GM19328 (cell line): Measurements from ENCODE around the gene EPB41L4A.
"Not testable (repeated sequence)": the region's sequence is repeated elsewhere in the genome, so short reads cannot be mapped to it uniquely, and the experiment has no call there.

Experiments used
- ATAC-seq: cut with Tn5 transposase; IDR thresholded peaks from one replicate; pipeline ENCODE4 v1.9.1; 2021; ENCODE audit warnings: mild to moderate bottlenecking, moderate library complexity; ENCODE audit not compliant: unreplicated experiment

Gene EPB41L4A

GRCh38 chr5:112419164-112419985 lies at the start of gene EPB41L4A:
Gene EPB41L4A, minus strand, starts transcription at chr5:112419277. Its CDS starts 238 bp downstream, at chr5:112419039.
- no peak for ATAC-seq

DNA sequence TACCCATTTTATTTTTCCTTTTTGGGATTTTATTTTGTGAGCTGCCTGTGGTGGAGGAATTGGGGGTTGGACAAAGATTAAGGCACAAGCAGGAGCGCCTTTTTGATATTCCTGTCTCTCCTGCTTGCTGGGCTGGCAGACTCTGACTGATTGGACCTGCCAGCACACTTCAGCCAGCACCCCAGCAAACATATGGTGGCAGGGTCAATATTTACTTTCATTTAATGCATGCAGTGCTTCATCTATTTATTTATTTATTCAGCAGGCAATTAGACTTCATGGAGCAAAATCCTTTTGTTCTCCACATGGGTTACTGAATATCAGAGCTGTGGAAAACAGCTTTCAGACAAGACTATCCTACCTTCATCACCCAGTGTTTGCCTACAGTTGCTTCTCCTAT lies 48.4 kb upstream of the EPB41L4A start:
- ATAC-seq: no peak

GRCh38 chr5:112466261-112466660 lies 47.2 kb upstream of the EPB41L4A start:
- ATAC-seq: not testable (repeated sequence)

GRCh38 chr5:112447187-112447760 lies 28.2 kb upstream of the EPB41L4A start:
- not testable (repeated sequence) for ATAC-seq

DNA sequence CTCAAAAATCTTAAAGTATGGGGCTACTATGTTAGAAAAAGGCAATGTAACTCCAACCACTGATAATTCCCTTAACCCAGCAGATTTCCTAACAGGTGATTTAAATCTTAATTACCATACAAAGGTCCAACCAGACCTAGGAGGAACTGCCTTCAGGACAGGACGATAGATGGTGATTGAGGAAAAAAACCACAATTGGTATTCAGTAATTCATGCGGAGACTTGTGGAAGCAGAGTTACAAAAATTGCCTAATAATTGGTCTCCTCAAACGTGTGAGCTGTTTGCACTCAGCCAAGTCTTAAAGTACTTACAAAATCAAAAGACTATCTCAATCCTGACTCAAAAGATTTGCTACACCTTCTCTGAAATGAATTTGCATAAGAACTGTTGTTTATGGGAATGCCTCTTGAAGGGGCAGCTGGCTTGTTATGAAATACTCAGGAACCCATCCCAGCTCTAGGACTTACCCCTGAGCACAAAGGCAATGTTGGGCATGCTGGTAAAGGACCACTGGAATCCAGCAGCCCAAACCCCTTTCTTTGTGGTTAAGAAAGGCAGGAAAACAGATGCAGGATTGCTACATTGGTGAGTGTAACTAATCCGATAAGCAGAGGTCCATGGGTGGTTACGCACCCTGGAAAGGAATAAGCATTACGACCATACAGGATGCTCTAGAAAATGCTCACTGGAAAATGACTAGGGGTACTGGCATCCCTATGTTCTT lies 26.7 kb upstream of the EPB41L4A start:
- no peak for ATAC-seq

DNA sequence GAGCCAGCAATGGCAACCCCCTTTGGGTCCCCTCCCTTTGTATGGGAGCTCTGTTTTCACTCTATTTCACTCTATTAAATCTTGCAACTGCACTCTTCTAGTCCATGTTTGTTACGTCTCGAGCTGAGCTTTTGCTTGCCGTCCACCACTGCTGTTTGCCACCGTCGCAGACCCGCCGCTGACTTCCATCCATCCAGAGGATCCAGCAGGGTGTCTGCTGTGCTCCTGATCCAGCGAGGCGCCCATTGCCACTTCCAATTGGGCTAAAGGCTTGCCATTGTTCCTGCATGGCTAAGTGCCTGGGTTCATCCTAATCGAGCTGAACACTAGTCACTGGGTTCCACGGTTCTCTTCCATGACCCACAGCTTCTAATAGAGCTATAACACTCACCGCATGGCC lies 24.9 kb upstream of the EPB41L4A start:
- ATAC-seq: not testable (repeated sequence)

GRCh38 chr5:112440031-112440430 lies 21.0 kb upstream of the EPB41L4A start:
- ATAC-seq: no peak

GRCh38 chr5:112436144-112436543 lies 17.1 kb upstream of the EPB41L4A start:
- ATAC-seq: no peak

DNA sequence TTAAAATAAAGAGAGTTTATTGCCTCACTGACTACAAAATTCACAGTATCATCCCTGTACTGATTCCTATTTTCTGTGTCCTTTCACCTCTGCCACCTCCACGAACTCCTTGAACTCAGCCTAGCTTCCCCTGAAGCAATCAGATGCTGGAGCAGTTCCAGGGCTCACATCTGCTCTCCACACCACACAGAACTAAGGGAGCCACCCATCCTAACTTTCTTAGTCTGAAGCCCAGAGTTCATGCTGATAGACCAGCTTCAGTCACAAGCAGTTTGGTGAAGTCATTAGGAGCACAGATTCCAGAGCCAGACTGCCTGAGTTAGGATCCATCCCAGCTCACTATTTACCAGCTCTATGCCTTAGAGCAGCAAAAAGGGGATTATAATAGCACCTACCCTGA lies 15.6 kb upstream of the EPB41L4A start:
- no peak for ATAC-seq

DNA sequence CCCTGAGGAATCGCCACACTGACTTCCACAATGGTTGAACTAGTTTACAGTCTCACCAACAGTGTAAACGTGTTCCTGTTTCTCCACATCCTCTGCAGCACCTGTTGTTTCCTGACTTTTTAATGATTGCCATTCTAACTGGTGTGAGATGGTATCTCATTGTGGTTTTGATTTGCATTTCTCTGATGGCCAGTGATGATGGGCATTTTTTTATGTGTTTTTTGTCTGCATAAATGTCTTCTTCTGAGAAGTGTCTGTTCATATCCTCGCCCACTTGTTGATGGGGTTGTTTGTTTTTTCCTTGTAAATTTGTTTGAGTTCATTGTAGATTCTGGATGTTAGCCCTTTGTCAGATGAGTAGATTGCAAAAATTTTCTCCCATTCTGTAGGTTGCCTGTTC lies 7.1 kb upstream of the EPB41L4A start:
- ATAC-seq: not testable (repeated sequence)

- peak; percentile 84 for ATAC-seq
These were observed 1.1 kb upstream of the EPB41L4A start for GRCh38 chr5:112419986-112420864.

DNA sequence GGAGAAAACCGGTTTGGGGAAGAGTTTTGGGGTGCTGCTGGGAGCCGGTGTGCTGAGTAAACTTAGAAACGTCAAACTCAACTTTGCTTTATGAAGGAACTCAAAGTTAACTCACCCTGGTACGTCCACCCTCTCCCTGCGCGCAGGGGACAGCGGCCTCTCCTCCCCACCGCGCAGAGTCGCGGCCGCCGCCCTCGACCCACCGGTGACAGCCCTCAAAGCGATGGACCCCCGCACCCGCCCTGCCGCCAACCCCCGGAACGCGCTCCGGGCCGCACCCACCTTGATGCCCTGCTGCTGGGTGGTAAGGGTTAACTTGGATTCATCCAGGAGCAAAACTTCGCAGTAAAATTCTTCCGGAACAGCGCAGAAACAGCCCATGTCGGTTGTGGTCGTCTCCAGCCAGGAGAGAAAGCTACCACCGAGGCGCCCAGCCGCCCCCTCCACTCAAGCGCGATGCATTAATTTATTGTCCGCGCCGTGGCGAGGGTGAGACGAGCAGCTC lies 366 bp downstream of the EPB41L4A start:
- ATAC-seq: no peak

GRCh38 chr5:112417931-112418658 lies 982 bp downstream of the EPB41L4A start:
- peak; percentile 37 for ATAC-seq

GRCh38 chr5:112415552-112415951 lies 3.5 kb downstream of the EPB41L4A start:
- ATAC-seq: no peak

DNA sequence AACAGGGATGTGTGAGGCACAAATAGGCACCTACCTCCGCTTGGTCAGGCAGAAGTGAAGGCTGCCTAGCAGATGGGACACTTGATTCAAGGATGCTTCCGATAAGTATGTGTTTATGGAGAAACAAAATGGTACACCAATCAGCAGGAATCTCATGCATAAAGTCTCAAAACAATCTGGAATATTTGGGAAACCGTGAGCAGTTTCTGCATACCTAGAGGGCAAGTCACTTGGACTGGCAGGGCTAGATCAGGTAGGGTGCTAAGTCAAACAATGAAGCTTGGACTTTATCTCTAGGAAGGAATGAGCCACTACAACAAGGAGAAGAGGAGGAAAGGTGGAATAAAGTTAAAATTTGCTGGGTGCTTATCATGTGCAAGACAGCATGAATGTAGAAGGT lies 5.5 kb downstream of the EPB41L4A start:
- ATAC-seq: no peak

GRCh38 chr5:112412346-112412745 lies 6.7 kb downstream of the EPB41L4A start:
- ATAC-seq: no peak

DNA sequence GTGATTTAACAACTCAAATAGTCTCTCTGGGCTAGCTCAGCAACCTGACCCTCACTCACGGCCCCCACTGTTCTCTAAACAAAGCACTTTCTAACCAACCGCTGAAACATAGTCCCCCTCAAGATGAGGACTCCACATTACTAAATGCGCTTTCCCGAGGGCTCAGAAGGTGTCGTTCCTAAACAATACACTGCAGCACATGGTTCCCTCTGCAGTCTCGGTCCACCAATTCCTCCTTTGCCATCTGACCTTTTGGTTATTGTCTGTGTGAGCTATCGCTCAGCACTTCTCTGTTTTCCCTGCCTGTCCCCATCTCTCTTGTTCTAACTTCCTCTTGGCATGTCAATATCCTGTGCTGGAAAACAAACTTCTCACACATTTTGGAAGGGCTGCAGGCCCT lies 7.2 kb downstream of the EPB41L4A start:
- no peak for ATAC-seq

DNA sequence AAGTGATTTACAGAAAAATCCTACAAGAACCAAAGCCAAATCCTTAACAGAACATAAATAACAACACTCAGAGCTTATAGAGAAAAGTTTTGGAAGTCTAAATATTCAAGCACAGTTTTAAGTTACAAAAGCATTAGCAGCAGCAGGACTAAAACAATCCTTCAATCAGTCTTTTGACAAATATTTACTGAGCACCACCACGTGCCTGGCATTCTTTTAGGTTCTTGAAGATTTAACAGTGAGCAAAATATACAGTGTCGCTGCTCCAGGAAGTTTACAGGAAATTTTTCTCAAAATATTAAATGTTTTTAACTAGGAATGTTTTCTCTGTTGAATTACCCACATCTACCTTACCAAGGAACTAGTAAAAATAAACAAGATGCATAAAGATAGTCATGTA lies 11.4 kb downstream of the EPB41L4A start:
- ATAC-seq: no peak

- ATAC-seq: no peak
These were observed 11.8 kb downstream of the EPB41L4A start for GRCh38 chr5:112407240-112407639.

GRCh38 chr5:112403069-112403468 lies 16.0 kb downstream of the EPB41L4A start:
- ATAC-seq: no peak
